Posterior cingulate gyrus (tissue), 11 donors: ENCODE results near the gene EIF4E2.
"Not testable (repeated sequence)": the region's sequence is repeated elsewhere in the genome, so short reads cannot be mapped to it uniquely, and the experiment has no call there.

Experiments used
- DNase-seq, 10 donors: peaks; one replicate each; pipeline versions ENCODE4 v3.0.0 to v3.0.0-alpha.2; 2020 to 2021; ENCODE audit warnings: mixed read lengths in 3 of 10
- intact Hi-C: fragments of 100-400 bp; cut with DNase I; formaldehyde crosslinking; loops from one replicate; pipeline ENCODE4 v1.15.1; 2023

Gene EIF4E2

DNA sequence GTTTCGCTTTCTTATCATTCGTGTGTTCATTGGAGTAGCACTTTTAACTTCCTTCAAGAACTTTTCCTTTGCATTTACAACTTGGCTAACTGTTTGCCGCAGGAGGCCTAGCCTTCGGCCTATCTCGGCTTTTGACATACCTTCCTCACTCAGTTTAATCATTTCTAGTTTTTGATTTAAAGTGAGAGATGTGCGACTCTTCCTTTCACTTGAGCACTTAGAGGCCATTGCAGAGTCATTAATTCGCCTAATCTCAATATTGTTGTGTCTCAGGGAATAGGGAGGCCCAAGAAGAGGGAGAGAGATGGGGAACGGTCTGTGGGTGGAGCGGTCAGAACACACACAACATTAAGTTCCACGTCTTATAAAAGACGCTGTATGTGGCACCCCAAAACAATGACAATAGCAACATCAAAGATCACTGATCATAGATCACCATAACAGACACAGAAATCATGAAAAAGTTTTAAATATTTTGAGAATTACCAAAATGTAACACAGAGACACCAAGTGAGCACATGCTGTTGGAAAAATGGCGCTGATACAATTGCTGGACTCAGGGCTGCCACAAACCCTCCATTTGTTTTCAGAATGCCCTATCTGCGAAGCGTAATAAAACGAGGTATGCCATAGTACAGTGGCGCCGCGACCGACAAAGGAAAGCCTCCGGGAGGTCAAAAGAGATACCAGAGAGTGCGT, 685 bp upstream of the EIF4E2 start:
- intact Hi-C loops, result loop anchor here (5.0 kb wide), 1 partner anchor 147 kb away; the partner anchor contains the start of gene GIGYF2
- peak in 1 of 10 donors; percentile 12 for DNase-seq

DNA sequence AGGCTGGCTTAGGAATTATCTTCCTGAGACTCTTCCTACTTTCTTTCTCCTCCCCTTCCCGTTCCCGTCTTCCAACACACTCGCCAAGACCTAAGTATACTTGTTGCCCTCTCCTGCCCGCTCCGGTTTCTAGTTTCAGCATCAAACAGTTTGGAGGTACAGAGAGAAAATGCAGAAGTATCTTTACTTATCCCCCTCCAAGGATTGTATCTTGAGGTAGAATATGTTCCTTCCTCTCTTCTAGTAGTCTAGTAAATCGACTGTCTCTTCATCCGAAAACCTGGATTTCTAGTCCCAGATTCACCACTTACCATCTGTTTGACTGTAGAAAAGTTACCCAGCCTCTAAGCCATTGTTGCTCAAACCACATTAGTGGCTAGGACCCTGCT, 755 bp downstream of the EIF4E2 start:
- DNase-seq, result peak in 1 of 10 donors; percentile 42

GRCh38 chr2:232551776-232552175, 1.3 kb downstream of the EIF4E2 start:
- DNase-seq, result no peak
- intact Hi-C loops, result loop anchor here (5.0 kb wide), 1 partner anchor 146 kb away; the partner anchor contains the start of gene GIGYF2

More for the DNA sequence above, 755 bp downstream of the EIF4E2 start:
- intact Hi-C loops, result loop anchor here (5.0 kb wide), 1 partner anchor 146 kb away; the partner anchor contains the start of gene GIGYF2

GRCh38 chr2:232556426-232556825, 5.9 kb downstream of the EIF4E2 start:
- intact Hi-C loops, result no loop called here
- DNase-seq, result no peak

- DNase-seq, result no peak
- intact Hi-C loops, result no loop called here
Measured at GRCh38 chr2:232562515-232563151, 12.1 kb downstream of the EIF4E2 start.

DNA sequence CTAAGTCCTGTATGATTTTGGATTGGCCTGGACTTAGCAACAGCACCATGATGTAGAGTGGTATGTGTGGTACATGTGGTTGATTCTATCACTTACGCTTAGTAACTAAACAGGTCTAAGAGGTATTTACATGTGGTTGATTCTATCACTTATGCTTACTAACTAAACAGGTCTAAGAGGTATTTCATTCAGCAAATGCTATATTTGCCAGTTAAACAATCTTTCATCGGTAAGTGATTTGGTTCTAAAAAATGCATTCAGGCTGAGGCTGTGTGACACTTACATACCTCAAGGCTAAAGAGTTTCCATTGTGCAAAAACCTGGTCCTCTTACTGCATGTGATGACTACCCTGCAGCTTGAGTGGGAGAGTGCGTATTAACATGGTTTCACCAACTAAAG, 13.1 kb downstream of the EIF4E2 start:
- DNase-seq, result no peak
- intact Hi-C loops, result no loop called here

- intact Hi-C loops, result no loop called here
- no peak for DNase-seq
Measured at GRCh38 chr2:232567721-232568120, 17.2 kb downstream of the EIF4E2 start.

- no peak for DNase-seq
- intact Hi-C loops, result no loop called here
Measured at GRCh38 chr2:232568161-232568560, 17.7 kb downstream of the EIF4E2 start.

DNA sequence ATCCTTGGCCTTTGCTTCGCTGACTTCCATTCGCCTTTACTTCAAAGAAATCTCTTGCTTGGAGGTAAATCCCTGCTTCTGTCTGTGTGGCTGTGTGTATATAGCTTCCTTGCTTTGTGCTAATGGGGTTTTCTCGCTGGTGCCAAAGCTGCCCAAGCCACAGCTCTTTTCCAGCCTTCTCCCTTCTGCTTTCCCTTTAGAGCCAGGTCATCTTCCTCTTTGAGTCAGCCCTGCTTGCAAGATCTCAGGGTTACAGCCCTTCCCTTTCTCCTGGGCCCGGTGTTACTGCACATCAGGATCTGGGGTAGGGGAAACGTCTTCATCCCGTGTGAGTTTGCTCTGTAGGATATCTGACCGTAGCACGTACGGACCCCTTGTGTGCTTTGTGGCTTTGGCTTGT, 19.1 kb downstream of the EIF4E2 start:
- intact Hi-C loops, result no loop called here
- DNase-seq, result no peak

GRCh38 chr2:232570481-232570880, 20.0 kb downstream of the EIF4E2 start:
- DNase-seq, intact Hi-C loops: not testable (repeated sequence)

- peak in 1 of 10 donors; percentile 23 for DNase-seq
- intact Hi-C loops, result no loop called here
Measured at GRCh38 chr2:232571026-232571474, 20.6 kb downstream of the EIF4E2 start.

GRCh38 chr2:232573042-232573441, 22.6 kb downstream of the EIF4E2 start:
- intact Hi-C loops, result no loop called here
- no peak for DNase-seq

DNA sequence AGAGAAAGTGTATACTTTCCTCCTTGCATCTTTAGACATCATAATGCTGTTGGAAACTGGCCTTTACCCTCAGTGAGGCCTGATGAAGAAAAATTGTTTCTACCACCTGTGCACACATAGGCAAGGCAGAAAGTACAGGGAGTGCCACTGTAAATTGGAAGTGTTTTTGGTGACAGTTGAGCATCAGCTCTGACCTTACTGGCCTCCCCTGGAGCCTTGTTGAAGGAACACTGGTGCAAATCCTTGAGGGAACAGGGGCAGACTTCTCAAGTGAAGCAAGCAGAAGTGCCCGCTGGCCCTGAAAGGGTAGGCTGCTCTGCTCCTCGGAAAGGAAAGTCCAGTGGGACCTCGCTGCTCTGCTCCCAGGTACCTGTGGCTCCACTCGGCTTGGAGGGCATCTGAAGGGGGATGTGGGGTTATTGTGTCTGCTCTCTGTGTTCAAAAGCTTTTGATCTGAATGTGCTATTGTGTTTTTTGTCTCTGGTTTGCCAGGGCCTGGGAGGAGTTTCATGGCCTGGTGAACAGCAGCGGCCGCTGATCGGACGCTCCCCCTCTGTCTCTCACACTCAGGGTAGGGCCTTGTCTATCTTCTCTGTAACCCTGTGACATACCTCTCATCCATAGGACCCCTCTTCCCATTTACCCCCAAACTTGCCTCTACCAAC, 23.4 kb downstream of the EIF4E2 start:
- peak in 1 of 10 donors; percentile 30 for DNase-seq
- intact Hi-C loops, result no loop called here

DNA sequence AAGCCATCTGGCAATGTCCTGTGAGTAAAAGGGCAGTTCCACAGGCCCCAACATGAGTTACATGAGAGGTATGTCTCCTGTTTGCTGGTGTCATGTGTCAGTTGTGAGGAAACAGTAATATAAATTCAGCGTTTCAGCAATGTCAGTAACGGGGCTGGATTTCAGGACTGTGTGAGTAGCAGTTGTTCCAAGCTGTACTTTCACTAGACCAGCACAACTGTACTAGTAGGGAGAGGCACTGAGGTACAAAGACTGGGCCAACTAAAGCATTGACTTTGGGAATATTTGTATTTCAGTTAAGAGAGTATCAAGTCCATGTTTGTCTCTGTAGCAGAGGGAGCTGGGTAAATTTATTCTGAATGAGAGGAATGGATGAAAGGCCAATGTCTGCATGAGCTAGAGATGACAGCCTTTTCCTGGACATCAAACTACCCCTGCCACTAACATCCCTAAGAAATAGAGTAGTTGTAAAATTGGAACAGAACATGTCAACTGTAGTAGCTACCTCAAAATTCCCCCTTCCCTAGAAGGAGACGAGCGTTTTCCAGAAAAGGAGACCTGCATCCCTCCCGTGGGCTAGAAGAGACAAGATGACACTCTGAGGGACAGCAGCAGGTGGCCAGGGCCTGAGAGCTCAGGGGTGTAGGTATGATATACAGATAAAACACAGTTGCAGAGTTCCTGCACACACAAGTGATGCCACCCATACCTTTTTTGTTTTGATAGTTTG, 24.4 kb downstream of the EIF4E2 start:
- no peak for DNase-seq
- intact Hi-C loops, result no loop called here

DNA sequence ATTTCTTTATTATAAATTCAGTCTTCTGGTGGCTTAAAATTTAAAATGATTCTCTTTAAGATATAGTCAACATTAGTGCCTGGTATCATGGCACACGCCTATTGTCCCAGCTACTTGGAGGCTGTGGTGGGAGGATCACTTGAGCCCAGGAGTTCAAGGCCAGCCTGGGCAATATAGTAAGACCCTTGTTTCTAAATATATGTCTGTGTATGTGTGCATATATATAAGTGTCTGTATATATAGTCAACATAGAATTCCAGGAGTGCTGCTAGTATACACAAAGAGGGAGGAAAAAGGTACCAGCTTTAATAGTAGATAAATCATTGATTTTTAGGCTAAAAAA, 24.9 kb downstream of the EIF4E2 start:
- DNase-seq, result no peak
- intact Hi-C loops, result no loop called here

GRCh38 chr2:232576995-232577394, 26.5 kb downstream of the EIF4E2 start:
- intact Hi-C loops, result no loop called here
- DNase-seq, result no peak

DNA sequence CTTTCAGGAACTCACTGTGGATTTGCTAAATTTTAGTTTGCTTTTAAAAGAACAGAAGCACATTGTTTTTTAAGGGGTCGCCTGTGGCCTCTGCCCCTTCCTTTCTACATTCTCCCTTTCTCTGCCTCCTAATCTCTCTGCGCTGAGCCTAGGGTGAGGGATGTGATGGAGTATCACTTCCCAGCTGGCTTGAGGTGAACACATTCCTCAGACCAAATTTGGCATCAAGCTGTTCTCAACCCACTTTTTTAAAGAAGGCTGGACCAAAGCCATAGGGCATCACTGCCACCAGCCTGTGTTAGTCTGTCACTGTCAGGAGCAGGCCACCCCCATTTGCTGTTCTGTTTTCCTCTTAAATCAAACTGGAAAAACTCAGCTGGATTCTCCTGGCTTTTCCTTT, 27.4 kb downstream of the EIF4E2 start:
- intact Hi-C loops, result no loop called here
- DNase-seq, result no peak

GRCh38 chr2:232578626-232579025, 28.1 kb downstream of the EIF4E2 start:
- DNase-seq, result no peak
- intact Hi-C loops, result no loop called here

DNA sequence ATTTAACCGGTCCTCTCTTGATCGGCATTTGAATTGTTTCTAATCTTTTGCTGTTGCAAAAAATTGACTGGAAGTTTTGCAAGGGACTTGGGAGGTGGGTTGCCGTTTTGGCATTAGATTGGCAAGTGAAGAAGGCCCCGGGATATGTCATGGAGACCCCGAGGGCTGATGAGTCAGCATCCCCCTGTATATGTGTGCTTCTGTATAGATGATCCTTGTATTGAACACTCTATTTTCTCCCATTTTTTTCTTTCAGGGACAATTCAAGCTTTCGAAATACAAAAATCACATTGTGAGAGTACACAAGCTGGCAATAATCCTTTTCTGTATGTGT, 30.1 kb downstream of the EIF4E2 start:
- DNase-seq, result no peak
- intact Hi-C loops, result no loop called here

DNA sequence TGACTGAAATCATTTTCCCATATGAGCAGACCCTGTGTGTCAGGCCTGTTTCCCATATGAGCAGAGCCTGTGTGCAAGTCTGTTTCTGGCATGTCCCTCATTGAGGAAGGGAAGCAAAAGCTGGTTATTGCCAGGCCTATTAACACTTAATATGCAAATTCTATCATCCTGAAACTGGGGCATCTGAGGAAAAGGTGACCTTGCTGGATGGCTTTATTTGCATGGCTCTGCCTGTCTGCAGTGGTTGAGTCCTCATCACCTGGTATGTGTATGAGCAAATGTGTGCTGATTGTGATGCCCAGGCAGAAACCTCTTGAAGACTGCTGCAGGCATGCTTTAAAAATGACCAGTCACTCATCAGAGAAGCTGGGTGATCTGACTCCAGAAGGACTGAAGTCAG, 31.2 kb downstream of the EIF4E2 start:
- intact Hi-C loops, result no loop called here

DNA sequence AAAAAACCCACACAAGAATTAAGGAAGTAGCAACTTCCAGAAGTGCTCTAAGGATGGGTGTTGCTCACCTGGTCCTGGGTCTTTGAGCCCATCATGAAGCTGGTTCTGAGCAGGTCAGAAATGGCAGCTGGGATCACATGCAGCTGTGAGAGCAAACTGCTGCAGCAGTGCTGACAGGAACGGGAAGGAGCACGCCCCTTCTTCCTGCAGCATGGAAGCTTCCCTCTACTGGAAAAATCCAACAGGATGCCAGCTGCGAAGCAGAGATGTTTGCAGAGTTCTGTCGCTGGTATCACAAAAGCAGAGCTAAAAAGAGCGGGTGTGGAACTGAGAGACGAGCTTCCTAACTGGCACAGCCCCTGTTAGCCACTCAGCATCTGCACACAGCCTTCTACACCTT, 33.7 kb downstream of the EIF4E2 start:
- intact Hi-C loops, result no loop called here
- DNase-seq, result peak in 2 of 10 donors; percentile 28 to 86

More for the DNA sequence above, 31.2 kb downstream of the EIF4E2 start:
- DNase-seq, result no peak
